Spleen (tissue), 13 donors: Measurements from ENCODE around the gene SCGB1C1. TPM values are rescaled to one million over a fixed set of nuclear protein-coding genes. Genes with fewer than 3 reads are reported as not detected.
"Not testable (repeated sequence)": the region's sequence is repeated elsewhere in the genome, so short reads cannot be mapped to it uniquely, and the experiment has no call there.

Experiments
- DNase-seq: peaks from one replicate; pipeline ENCODE4 v3.0.0-alpha.2; 2020
- H3K27ac ChIP-seq, 8 donors: fragments of 200-600 bp; sonication (generic) in 7 of 8; 1 replicate in 4 of 8; 2 replicates in 4 of 8; pipeline versions ENCODE4 v1.5.0 to v1.8.0; 2016 to 2021; ENCODE audit warnings: inconsistent platforms in 4 of 8, mild to moderate bottlenecking in 4 of 8, moderate library complexity in 1 of 8
- H3K27me3 ChIP-seq, 7 donors: fragments of 200-600 bp; sonication (generic) in 6 of 7; replicated peaks in 1 of 7; 1 replicate in 4 of 7; 2 replicates in 3 of 7; pipeline versions ENCODE4 v1.5.0 to v1.8.0; 2016 to 2021; ENCODE audit warnings: inconsistent platforms in 3 of 7, mild to moderate bottlenecking in 1 of 7
- H3K36me3 ChIP-seq, 6 donors: fragments of 200-600 bp; sonication (generic) in 5 of 6; 1 replicate in 4 of 6; 2 replicates in 2 of 6; pipeline versions ENCODE4 v1.5.0 to v1.8.0; 2016 to 2021; ENCODE audit warnings: inconsistent platforms in 2 of 6
- H3K4me1 ChIP-seq, 6 donors: fragments of 200-600 bp; sonication (generic) in 5 of 6; 1 replicate in 3 of 6; 2 replicates in 3 of 6; pipeline versions ENCODE4 v1.5.0 to v1.8.0; 2016 to 2021; ENCODE audit warnings: inconsistent platforms in 3 of 6
- H3K4me3 ChIP-seq, 8 donors: fragments of 200-600 bp; sonication (generic) in 7 of 8; 1 replicate in 4 of 8; 2 replicates in 4 of 8; pipeline versions ENCODE4 v1.5.0 to v1.8.0; 2016 to 2021; ENCODE audit warnings: inconsistent platforms in 4 of 8, mild to moderate bottlenecking in 4 of 8, moderate library complexity in 2 of 8
- H3K9me3 ChIP-seq, 8 donors: fragments of 200-600 bp; sonication (generic) in 7 of 8; 1 replicate in 4 of 8; 2 replicates in 4 of 8; pipeline versions ENCODE4 v1.5.0 to v1.8.0; 2016 to 2021; ENCODE audit warnings: inconsistent platforms in 4 of 8
- CTCF ChIP-seq, 11 experiments: fragments of 200-600 bp in 7 of 11; fragments of 450-650 bp in 4 of 11; sonication (generic) in 4 of 11; IDR thresholded peaks in 8 of 11; conservative IDR thresholded peaks in 3 of 11; 1 replicate in 7 of 11; 2 replicates in 4 of 11; pipeline versions ENCODE4 v1.4.0 to v1.8.0; 2016 to 2021; ENCODE audit warnings: antibody characterized with exemption in 11 of 11, inconsistent platforms in 4 of 11, mild to moderate bottlenecking in 1 of 11
- WGBS, 5 donors: extraction: QIAGEN DNeasy Blood & Tissue Kit in 3 of 5; methylation state at CpG; one replicate each; pipeline versions ENCODE4 v1.1.5 to v1.1.7; 2013 to 2018; 5-methylcytosine and 5-hydroxymethylcytosine counted together
- intact Hi-C: fragments of 100-400 bp; cut with DNase I; formaldehyde crosslinking; loops from one replicate; pipeline ENCODE4 v1.15.0; 2023; ENCODE audit warnings: low total_unique reads
- long read RNA-seq, 2 donors: transcript quantifications; one replicate each; lab custom pipeline, GENCODE V29; 2026
- polyA plus RNA-seq, 3 donors: library from polyadenylated mRNA; stranded (reverse); fragments of 200-250 nt; gene quantifications; one replicate each; pipeline ENCODE4 v1.2.1, GENCODE V29; 2013
- total RNA-seq, 7 donors: library from RNA; depleted of rRNA in 3 of 7; stranded (reverse); fragments of >200 nt in 3 of 7; fragmentation: NEBNext Ultra II Directional in 4 of 7; extraction: Animal tissue kit (Norgen Biotek cat#: 25700) in 4 of 7; gene quantifications; one replicate each; pipeline versions ENCODE4 v1.1.0 to v1.2.1, GENCODE V29; 2016 to 2021
- donor health status: healthy with polysubstance abuse.
- donor health status: DM: no; HTN: no; CAD: no; lungs with moderate emphysema.
- donor health status: DM: no; HTN: no; CAD: no.
- donor health status: Bipolar disorder and iron deficiency.
- donor health status: healthy.
- donor health status: DM: no; HTN: no; CAD: no.
- donor health status: DM: yes; HTN: yes; CAD: no.

The SCGB1C1 gene
- not detected for total RNA-seq
- polyA plus RNA-seq: not detected
- long read RNA-seq, donor 1: 0 reads
- long read RNA-seq, donor 2: 0 reads

GRCh38 chr11:192674-193128, at the start of gene SCGB1C1:
Gene SCGB1C1, plus strand, starts transcription at chr11:193078. Its CDS starts 22 bp downstream, at chr11:193100.
- DNase-seq, H3K4me3 ChIP-seq, H3K36me3 ChIP-seq, H3K27ac ChIP-seq, intact Hi-C loops, H3K9me3 ChIP-seq, H3K4me1 ChIP-seq, H3K27me3 ChIP-seq: not testable (repeated sequence)
- WGBS, 5 donors: 80 to 100% (median 85%) methylated on average over 2 to 6 of the region's 11 CpGs; no CpG with 5 or more reads in 1 of the 5 donors

GRCh38 chr11:180242-180641, 12.6 kb upstream of the SCGB1C1 start:
- H3K4me3 ChIP-seq, H3K9me3 ChIP-seq, intact Hi-C loops, H3K36me3 ChIP-seq, H3K27me3 ChIP-seq, H3K27ac ChIP-seq, DNase-seq, H3K4me1 ChIP-seq: not testable (repeated sequence)
- peak in 5 of 11 experiments; percentile 16 to 41 (median 23) for TF ChIP-seq CTCF (IDR thresholded peaks at IDR 0.05 in 8 of 11, conservative IDR thresholded peaks at IDR 0.05 in 3 of 11)
- WGBS, 5 donors: 0% methylated on average over 1 to 5 of the region's 13 CpGs; no CpG with 5 or more reads in 1 of the 5 donors

GRCh38 chr11:189200-189783, 3.6 kb upstream of the SCGB1C1 start:
- intact Hi-C loops: not testable (repeated sequence)
- peak; percentile 78 for DNase-seq
- WGBS, 5 donors: 84 to 90% (median 89%) methylated on average over 31 to 49 of the region's 55 CpGs

GRCh38 chr11:189843-190311, 3.0 kb upstream of the SCGB1C1 start:
- H3K36me3 ChIP-seq, H3K27ac ChIP-seq, H3K4me1 ChIP-seq, intact Hi-C loops, H3K27me3 ChIP-seq, H3K9me3 ChIP-seq, H3K4me3 ChIP-seq: not testable (repeated sequence)
- peak in 4 of 11 experiments; percentile 37 to 58 (median 54) for TF ChIP-seq CTCF (IDR thresholded peaks at IDR 0.05 in 8 of 11, conservative IDR thresholded peaks at IDR 0.05 in 3 of 11)
- WGBS, 5 donors: 62 to 71% (median 69%) methylated on average over 5 to 10 of the region's 25 CpGs
- peak; percentile 77 for DNase-seq

More at GRCh38 chr11:189200-189783, 3.6 kb upstream of the SCGB1C1 start:
- not testable (repeated sequence) for H3K36me3 ChIP-seq, H3K9me3 ChIP-seq, H3K4me3 ChIP-seq, H3K27me3 ChIP-seq, H3K27ac ChIP-seq, H3K4me1 ChIP-seq

GRCh38 chr11:190546-190945, 2.3 kb upstream of the SCGB1C1 start:
- H3K27ac ChIP-seq, intact Hi-C loops, H3K27me3 ChIP-seq, H3K4me3 ChIP-seq, H3K9me3 ChIP-seq, H3K36me3 ChIP-seq, DNase-seq, H3K4me1 ChIP-seq: not testable (repeated sequence)
- 77 to 84% (median 80%) methylated on average over 5 of the region's 5 CpGs for WGBS, 5 donors
